ENCODE measurements around the gene PRCP.

The PRCP gene

DNA sequence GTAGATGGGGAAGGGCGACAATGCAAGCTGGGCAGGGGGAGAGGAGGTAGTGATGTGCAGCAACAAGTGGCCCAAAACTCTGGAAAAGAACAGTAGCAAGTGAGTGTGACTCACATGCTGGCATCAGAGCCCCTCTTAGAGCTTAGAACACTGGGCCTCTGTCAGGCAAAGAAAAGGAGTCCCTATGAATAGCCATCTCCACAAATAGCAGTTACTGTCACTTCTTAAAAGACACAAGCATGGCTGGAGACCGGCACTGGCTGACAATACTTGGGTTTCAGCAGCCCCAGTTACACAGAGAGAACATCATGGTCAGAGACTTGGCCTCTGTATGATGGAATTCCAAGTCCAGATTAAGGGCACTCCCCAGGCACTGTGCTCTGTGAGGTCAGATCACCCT lies 58.2 kb downstream of the PRCP start:
- in situ Hi-C loops (cut with MboI; ENCODE audit: low pct_unique_long_range_greater_than_20kb, low sequenced_read_pairs, unreplicated experiment) = no loop called here
- no peak for DNase-seq (ENCODE audit: low spot score)
- TF ChIP-seq, protein P1, sequence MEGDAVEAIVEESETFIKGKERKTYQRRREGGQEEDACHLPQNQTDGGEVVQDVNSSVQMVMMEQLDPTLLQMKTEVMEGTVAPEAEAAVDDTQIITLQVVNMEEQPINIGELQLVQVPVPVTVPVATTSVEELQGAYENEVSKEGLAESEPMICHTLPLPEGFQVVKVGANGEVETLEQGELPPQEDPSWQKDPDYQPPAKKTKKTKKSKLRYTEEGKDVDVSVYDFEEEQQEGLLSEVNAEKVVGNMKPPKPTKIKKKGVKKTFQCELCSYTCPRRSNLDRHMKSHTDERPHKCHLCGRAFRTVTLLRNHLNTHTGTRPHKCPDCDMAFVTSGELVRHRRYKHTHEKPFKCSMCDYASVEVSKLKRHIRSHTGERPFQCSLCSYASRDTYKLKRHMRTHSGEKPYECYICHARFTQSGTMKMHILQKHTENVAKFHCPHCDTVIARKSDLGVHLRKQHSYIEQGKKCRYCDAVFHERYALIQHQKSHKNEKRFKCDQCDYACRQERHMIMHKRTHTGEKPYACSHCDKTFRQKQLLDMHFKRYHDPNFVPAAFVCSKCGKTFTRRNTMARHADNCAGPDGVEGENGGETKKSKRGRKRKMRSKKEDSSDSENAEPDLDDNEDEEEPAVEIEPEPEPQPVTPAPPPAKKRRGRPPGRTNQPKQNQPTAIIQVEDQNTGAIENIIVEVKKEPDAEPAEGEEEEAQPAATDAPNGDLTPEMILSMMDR (IDR thresholded peaks at IDR 0.05; ENCODE audit: extremely low read depth, insufficient read depth, missing control alignments) = no peak

DNA sequence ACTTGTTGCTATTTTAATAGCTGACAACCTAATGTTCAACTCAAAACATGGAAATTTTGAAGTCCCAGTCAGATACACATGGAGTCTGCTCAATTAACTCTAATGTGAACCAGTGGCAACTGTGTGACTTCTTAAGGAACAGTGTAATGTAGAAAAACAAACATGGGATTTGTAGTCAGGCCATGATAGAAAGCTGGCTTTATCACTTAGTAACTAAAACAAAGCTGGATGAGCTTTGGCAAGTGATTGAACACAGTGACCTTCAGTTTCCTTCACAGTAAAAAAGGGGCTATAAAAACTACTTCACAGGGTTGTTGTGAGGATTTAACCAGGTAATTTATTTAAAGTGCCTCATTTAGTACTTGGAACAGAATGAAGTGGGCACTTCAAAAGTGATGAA lies 62.6 kb downstream of the PRCP start:
- in situ Hi-C loops (cut with MboI; ENCODE audit: low pct_unique_long_range_greater_than_20kb, low sequenced_read_pairs, unreplicated experiment) = no loop called here
- DNase-seq (ENCODE audit: low spot score) = no peak
- TF ChIP-seq, protein P1 (IDR thresholded peaks at IDR 0.05; ENCODE audit: extremely low read depth, insufficient read depth, missing control alignments) = no peak

- in situ Hi-C loops (cut with MboI; ENCODE audit: low pct_unique_long_range_greater_than_20kb, low sequenced_read_pairs, unreplicated experiment) = no loop called here
- TF ChIP-seq, protein P1 (IDR thresholded peaks at IDR 0.05; ENCODE audit: extremely low read depth, insufficient read depth, missing control alignments) = no peak
- DNase-seq (ENCODE audit: low spot score) = no peak
Observed at GRCh38 chr11:82832983-82833382, 67.2 kb downstream of the PRCP start.

DNA sequence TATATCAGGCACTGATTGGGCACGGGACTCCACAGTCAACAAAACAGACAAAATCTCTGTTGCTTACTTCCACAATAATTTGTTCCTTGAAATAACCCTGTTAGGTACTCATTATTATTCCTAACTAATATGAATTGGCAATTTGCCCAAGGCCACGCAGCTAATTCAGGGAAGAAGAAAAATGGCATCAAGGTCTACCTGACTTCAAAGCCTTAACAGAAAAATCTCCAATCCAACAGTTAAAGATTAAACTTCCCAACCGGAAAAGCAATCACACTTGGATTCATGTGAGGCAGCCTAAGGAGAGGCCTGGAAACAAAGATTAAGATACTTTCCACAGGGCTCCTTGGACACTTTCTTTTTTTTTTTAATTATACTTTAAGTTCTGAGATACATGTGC lies 68.9 kb downstream of the PRCP start:
- no peak for DNase-seq (ENCODE audit: low spot score)
- TF ChIP-seq, protein P1 (IDR thresholded peaks at IDR 0.05; ENCODE audit: extremely low read depth, insufficient read depth, missing control alignments) = no peak
- in situ Hi-C loops (cut with MboI; ENCODE audit: low pct_unique_long_range_greater_than_20kb, low sequenced_read_pairs, unreplicated experiment) = no loop called here

GRCh38 chr11:82830746-82831145 lies 69.5 kb downstream of the PRCP start:
- TF ChIP-seq, protein P1 (IDR thresholded peaks at IDR 0.05; ENCODE audit: extremely low read depth, insufficient read depth, missing control alignments) = no peak
- no peak for DNase-seq (ENCODE audit: low spot score)
- in situ Hi-C loops (cut with MboI; ENCODE audit: low pct_unique_long_range_greater_than_20kb, low sequenced_read_pairs, unreplicated experiment) = no loop called here

DNA sequence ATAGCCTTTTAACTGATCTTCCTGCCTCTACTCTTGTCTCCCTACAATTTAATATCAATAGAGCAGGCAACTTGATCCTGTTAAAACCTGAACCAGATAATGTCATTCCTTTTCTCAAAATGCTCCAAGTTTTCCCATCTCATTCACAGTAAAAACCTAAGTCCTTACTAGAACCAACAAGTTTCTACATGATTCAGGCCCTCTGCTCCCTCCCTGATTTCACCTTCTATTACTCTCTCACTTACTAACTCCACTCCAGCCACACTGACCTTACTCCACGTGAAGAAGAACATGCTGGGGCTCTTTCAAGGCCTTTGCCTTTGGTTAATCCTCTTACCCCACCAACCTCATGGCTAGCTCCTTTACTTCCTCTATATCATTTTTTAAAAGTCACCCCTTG lies 71.1 kb downstream of the PRCP start:
- no peak for DNase-seq (ENCODE audit: low spot score)
- in situ Hi-C loops (cut with MboI; ENCODE audit: low pct_unique_long_range_greater_than_20kb, low sequenced_read_pairs, unreplicated experiment) = no loop called here
- TF ChIP-seq, protein P1 (IDR thresholded peaks at IDR 0.05; ENCODE audit: extremely low read depth, insufficient read depth, missing control alignments) = no peak

DNA sequence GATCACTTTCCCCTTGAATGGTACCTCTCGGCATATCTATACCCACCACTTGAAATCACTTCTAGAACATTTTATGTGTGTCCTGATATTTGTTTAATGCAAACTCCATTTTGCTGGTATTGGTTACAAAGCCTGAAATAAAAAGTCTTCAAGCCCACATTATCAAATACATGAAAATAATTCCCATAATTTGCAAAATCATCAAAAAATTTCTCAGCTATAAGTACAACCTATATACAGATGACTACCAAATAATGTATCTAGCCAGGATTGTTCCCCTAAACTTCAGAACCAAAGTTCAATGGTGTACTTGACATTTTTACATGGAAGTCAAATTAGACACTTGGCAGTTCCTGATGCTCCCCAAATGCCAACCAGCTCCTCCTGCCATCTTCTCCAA lies 71.8 kb downstream of the PRCP start:
- in situ Hi-C loops (cut with MboI; ENCODE audit: low pct_unique_long_range_greater_than_20kb, low sequenced_read_pairs, unreplicated experiment) = no loop called here
- TF ChIP-seq, protein P1 (IDR thresholded peaks at IDR 0.05; ENCODE audit: extremely low read depth, insufficient read depth, missing control alignments) = no peak

More for the DNA sequence above, 71.8 kb downstream of the PRCP start:
- DNase-seq (ENCODE audit: low spot score) = no peak

Measured in GM13977 (cell line).